ENCODE results near the gene WRAP53. TPM values are rescaled to one million over a fixed set of nuclear protein-coding genes. Genes with fewer than 3 reads are reported as not detected.

The WRAP53 gene
- polyA plus RNA-seq, 1 donor (not counting 4 experiments of a cell fraction or from before 2014, with no cell fraction given) = 8.2 TPM

GRCh38 chr17:7705269-7706255 lies 17.3 kb downstream of the WRAP53 start:
- Histone ChIP-seq H3K79me2 (ENCODE audit: control insufficient read depth, insufficient read depth, low read length) (no peaks in the 10 kb centered on the region), H3K9ac (ENCODE audit: control insufficient read depth, extremely low read depth, insufficient read depth, low read length) (peak overlapping the region; percentile 28), H3K4me1 (ENCODE audit: control insufficient read depth, extremely low read depth, insufficient read depth, low read length) (peaks cover 24% of the 10 kb centered on the region), H3K36me3 (ENCODE audit: control insufficient read depth in 2 of 2, extremely low read depth in 1 of 2, insufficient read depth in 2 of 2, low read length in 2 of 2) (peaks cover 12 to 16% of the 10 kb centered on the region in 2 experiments), H2AFZ (ENCODE audit: control insufficient read depth, low read length) (no peak overlapping the region), H3K9me3 (ENCODE audit: control insufficient read depth, low read depth, low read length) (no peaks in the 10 kb centered on the region), H3K4me3 (ENCODE audit: control insufficient read depth in 2 of 3, extremely low read depth in 1 of 3, insufficient read depth in 2 of 3, low read depth in 1 of 3, low read length in 3 of 3) (peak overlapping the region; percentile 44 to 73 (median 65)), H3K27ac (ENCODE audit: control insufficient read depth, insufficient read depth, low read length) (no peak overlapping the region), H3K9me1 (ENCODE audit: control insufficient read depth, extremely low read depth, insufficient read depth, low read length) (no peaks in the 10 kb centered on the region), H3K4me2 (ENCODE audit: control insufficient read depth, extremely low read depth, insufficient read depth, low read depth, low read length) (peak overlapping the region; percentile 88), H4K20me1 (ENCODE audit: control insufficient read depth, extremely low read depth, insufficient read depth, low read length) (no peaks in the 10 kb centered on the region), H3K27me3 (ENCODE audit: control insufficient read depth, extremely low read depth, insufficient read depth, low read length) (peaks cover 22% of the 10 kb centered on the region)
- FAIRE-seq (no peak), DNase-seq (ENCODE audit: low read depth, low spot score) (no peak)
- dilution Hi-C loops (cut with MboI; ENCODE audit: extremely low pct_ligation_motif_present, low sequenced_read_pairs) = no loop called here
- TF ChIP-seq CTCF (optimal IDR thresholded peaks at IDR 0.05 in 1 of 3, IDR thresholded peaks at IDR 0.05 in 1 of 3, conservative IDR thresholded peaks at IDR 0.05 in 1 of 3; ENCODE audit: extremely low read depth in 1 of 3, insufficient read depth in 2 of 3, low read length in 3 of 3) (no peak), EZH2 (IDR thresholded peaks at IDR 0.05; ENCODE audit: low read length) (peak; percentile 68)

GRCh38 chr17:7706631-7707354 lies 18.5 kb downstream of the WRAP53 start:
- DNase-seq (ENCODE audit: low read depth, low spot score) = no peak
- Histone ChIP-seq H3K9ac (ENCODE audit: control insufficient read depth, extremely low read depth, insufficient read depth, low read length) (no peak overlapping the region), H3K79me2 (ENCODE audit: control insufficient read depth, insufficient read depth, low read length) (no peaks in the 10 kb centered on the region), H2AFZ (ENCODE audit: control insufficient read depth, low read length) (no peak overlapping the region), H3K9me3 (ENCODE audit: control insufficient read depth, low read depth, low read length) (no peaks in the 10 kb centered on the region), H3K4me1 (ENCODE audit: control insufficient read depth, extremely low read depth, insufficient read depth, low read length) (peaks cover 24% of the 10 kb centered on the region), H3K4me2 (ENCODE audit: control insufficient read depth, extremely low read depth, insufficient read depth, low read depth, low read length) (no peak overlapping the region), H3K27me3 (ENCODE audit: control insufficient read depth, extremely low read depth, insufficient read depth, low read length) (peaks cover 24% of the 10 kb centered on the region), H3K4me3 (ENCODE audit: control insufficient read depth in 2 of 3, extremely low read depth in 1 of 3, insufficient read depth in 2 of 3, low read depth in 1 of 3, low read length in 3 of 3) (no peak overlapping the region), H3K36me3 (ENCODE audit: control insufficient read depth in 2 of 2, extremely low read depth in 1 of 2, insufficient read depth in 2 of 2, low read length in 2 of 2) (peaks cover 6 to 12% of the 10 kb centered on the region in 2 experiments), H3K9me1 (ENCODE audit: control insufficient read depth, extremely low read depth, insufficient read depth, low read length) (no peaks in the 10 kb centered on the region), H3K27ac (ENCODE audit: control insufficient read depth, insufficient read depth, low read length) (no peak overlapping the region), H4K20me1 (ENCODE audit: control insufficient read depth, extremely low read depth, insufficient read depth, low read length) (no peaks in the 10 kb centered on the region)
- no peak for TF ChIP-seq EZH2 (IDR thresholded peaks at IDR 0.05; ENCODE audit: low read length)
- TF ChIP-seq CTCF (optimal IDR thresholded peaks at IDR 0.05 in 1 of 3, IDR thresholded peaks at IDR 0.05 in 1 of 3, conservative IDR thresholded peaks at IDR 0.05 in 1 of 3; ENCODE audit: extremely low read depth in 1 of 3, insufficient read depth in 2 of 3, low read length in 3 of 3) = no peak
- dilution Hi-C loops (cut with MboI; ENCODE audit: extremely low pct_ligation_motif_present, low sequenced_read_pairs) = no loop called here
- FAIRE-seq = no peak
